HG03045 (cell line): Measurements from ENCODE around the gene SPATA46.
"Not testable (repeated sequence)": the region's sequence is repeated elsewhere in the genome, so short reads cannot be mapped to it uniquely, and the experiment has no call there.

ENCODE experiments used
- ATAC-seq: cut with Tn5 transposase; IDR thresholded peaks from one replicate; pipeline ENCODE4 v1.9.1; 2021; ENCODE audit warnings: mild to moderate bottlenecking, moderate library complexity; ENCODE audit not compliant: unreplicated experiment

Gene SPATA46

GRCh38 chr1:162359523-162360236, 17.0 kb downstream of the SPATA46 start:
- ATAC-seq, result no peak

- ATAC-seq, result no peak
Measured at GRCh38 chr1:162358928-162359327, 17.7 kb downstream of the SPATA46 start.

- ATAC-seq, result no peak
Measured at GRCh38 chr1:162357681-162358266, 18.9 kb downstream of the SPATA46 start.

- ATAC-seq, result no peak
Measured at GRCh38 chr1:162353702-162354101, 23.0 kb downstream of the SPATA46 start.

- ATAC-seq, result no peak
Measured at GRCh38 chr1:162353078-162353477, 23.6 kb downstream of the SPATA46 start.

GRCh38 chr1:162351874-162352273, 24.8 kb downstream of the SPATA46 start:
- ATAC-seq, result not testable (repeated sequence)

- no peak for ATAC-seq
Measured at GRCh38 chr1:162351246-162351842, 25.3 kb downstream of the SPATA46 start.

- ATAC-seq, result no peak
Measured at GRCh38 chr1:162349635-162350330, 26.9 kb downstream of the SPATA46 start.

GRCh38 chr1:162347281-162347680, 29.4 kb downstream of the SPATA46 start:
- no peak for ATAC-seq

- ATAC-seq, result no peak
Measured at GRCh38 chr1:162343470-162343869, 33.2 kb downstream of the SPATA46 start.

GRCh38 chr1:162342452-162342983, 34.1 kb downstream of the SPATA46 start:
- no peak for ATAC-seq

GRCh38 chr1:162336621-162337285, 39.9 kb downstream of the SPATA46 start:
- no peak for ATAC-seq

- no peak for ATAC-seq
Measured at GRCh38 chr1:162335126-162335525, 41.5 kb downstream of the SPATA46 start.

- ATAC-seq, result no peak
Measured at GRCh38 chr1:162333991-162334390, 42.7 kb downstream of the SPATA46 start.

GRCh38 chr1:162329826-162330225, 46.8 kb downstream of the SPATA46 start:
- ATAC-seq, result no peak

GRCh38 chr1:162328512-162328911, 48.1 kb downstream of the SPATA46 start:
- no peak for ATAC-seq

- ATAC-seq, result no peak
Measured at GRCh38 chr1:162327788-162328165, 48.9 kb downstream of the SPATA46 start.

- ATAC-seq, result no peak
Measured at GRCh38 chr1:162327144-162327787, 49.4 kb downstream of the SPATA46 start.

- ATAC-seq, result no peak
Measured at GRCh38 chr1:162326559-162326958, 50.1 kb downstream of the SPATA46 start.

- ATAC-seq, result no peak
Measured at GRCh38 chr1:162324396-162324795, 52.3 kb downstream of the SPATA46 start.
